Karpas-422 (cell line): ENCODE measurements around the gene SSR1. TPM values are rescaled to one million over a fixed set of nuclear protein-coding genes. Genes with fewer than 3 reads are reported as not detected.

ENCODE experiments used
- DNase-seq: peaks from one replicate; pipeline ENCODE4 v3.0.0-alpha.2; 2015
- H2AFZ ChIP-seq: fragments of 200-600 bp; sonication (generic); 2 replicates; pipeline ENCODE4 v1.6.1; 2014; ENCODE audit warnings: antibody characterized with exemption, low read length, mixed read lengths
- H3K27ac ChIP-seq: fragments of 200-600 bp; sonication (generic); 2 replicates; pipeline ENCODE4 v1.5.1; 2014; ENCODE audit warnings: mild to moderate bottlenecking, low read length, moderate library complexity
- H3K27me3 ChIP-seq: fragments of 200-600 bp; sonication (generic); 2 replicates; pipeline ENCODE4 v1.6.1; 2014; ENCODE audit warnings: low read length, mixed read lengths
- H3K36me3 ChIP-seq: fragments of 200-600 bp; sonication (generic); 2 replicates; pipeline ENCODE4 v1.6.1; 2014; ENCODE audit warnings: low read length, mixed read lengths; ENCODE audit not compliant: insufficient read depth
- H3K4me1 ChIP-seq: fragments of 200-600 bp; sonication (generic); 2 replicates; pipeline ENCODE4 v1.6.1; 2014; ENCODE audit warnings: mild to moderate bottlenecking, low read length, mixed read lengths
- H3K4me2 ChIP-seq: fragments of 200-600 bp; sonication (generic); 2 replicates; pipeline ENCODE4 v1.6.1; 2014; ENCODE audit warnings: low read length, low read depth, mild to moderate bottlenecking; ENCODE audit not compliant: poor library complexity, severe bottlenecking
- H3K4me3 ChIP-seq: fragments of 200-600 bp; sonication (generic); 2 replicates; pipeline ENCODE4 v1.5.1; 2014; ENCODE audit warnings: mild to moderate bottlenecking, antibody characterized with exemption, low read length, mixed read lengths
- H3K79me2 ChIP-seq: fragments of 200-600 bp; sonication (generic); 2 replicates; pipeline ENCODE4 v1.6.1; 2014; ENCODE audit warnings: mild to moderate bottlenecking, low read length, mixed read lengths
- H3K9ac ChIP-seq: fragments of 200-600 bp; sonication (generic); 2 replicates; pipeline ENCODE4 v1.6.0; 2014; ENCODE audit warnings: low read length
- H3K9me2 ChIP-seq: fragments of 200-600 bp; sonication (generic), shearing (Covaris generic); replicated peaks from 2 replicates; pipeline ENCODE4 v1.6.0; 2014; ENCODE audit warnings: mild to moderate bottlenecking, low read length, moderate library complexity; ENCODE audit not compliant: insufficient read depth
- H3K9me3 ChIP-seq: fragments of 300-700, 200-600 bp; sonication (generic); 2 replicates; pipeline ENCODE4 v1.6.1; 2014; ENCODE audit warnings: low read length, mixed read lengths
- H4K20me1 ChIP-seq: fragments of 200-600 bp; sonication (generic); 2 replicates; pipeline ENCODE4 v1.6.1; 2014; ENCODE audit warnings: mild to moderate bottlenecking, antibody characterized with exemption, low read length, low read depth; ENCODE audit not compliant: insufficient read depth
- total RNA-seq: library from RNA; depleted of rRNA; stranded (reverse); fragments of >200 nt; shearing (Covaris generic); gene quantifications from 2 replicates; pipeline ENCODE4 v1.2.3, GENCODE V29; 2014; ENCODE audit warnings: low replicate concordance

Gene SSR1
- total RNA-seq, 1 experiment from 2014 or later, result 83.2 TPM

- 0 out of 2 replicates have a peak, but pooled peaks cover 3% of the 10 kb centered on the region for H4K20me1 ChIP-seq
These were observed 80.6 kb downstream of the SSR1 start for GRCh38 chr6:7232351-7232750.

GRCh38 chr6:7230956-7231713, 81.9 kb downstream of the SSR1 start:
- H3K4me3 ChIP-seq, result no peak overlapping the region
- no peaks in the 10 kb centered on the region for H3K4me1 ChIP-seq
- H3K27ac ChIP-seq, result no peak overlapping the region
- H3K27me3 ChIP-seq, result no peaks in the 10 kb centered on the region
- H3K9me3 ChIP-seq, result no peaks in the 10 kb centered on the region
- no peak overlapping the region for H3K4me2 ChIP-seq
- DNase-seq, result no peak
- no peak overlapping the region for H2AFZ ChIP-seq
- H3K36me3 ChIP-seq, result no peaks in the 10 kb centered on the region
- no peak overlapping the region for H3K9ac ChIP-seq
- H3K9me2 ChIP-seq, result no peaks in the 10 kb centered on the region
- H4K20me1 ChIP-seq, result 0 out of 2 replicates have a peak, but pooled peaks cover 3% of the 10 kb centered on the region
- no peaks in the 10 kb centered on the region for H3K79me2 ChIP-seq

More at GRCh38 chr6:7232351-7232750, 80.6 kb downstream of the SSR1 start:
- no peaks in the 10 kb centered on the region for H3K36me3 ChIP-seq
- no peak overlapping the region for H3K4me3 ChIP-seq
- H3K9ac ChIP-seq, result no peak overlapping the region
- H3K4me2 ChIP-seq, result no peak overlapping the region
- no peaks in the 10 kb centered on the region for H3K27me3 ChIP-seq
- no peaks in the 10 kb centered on the region for H3K4me1 ChIP-seq
- no peak overlapping the region for H2AFZ ChIP-seq
- no peaks in the 10 kb centered on the region for H3K9me3 ChIP-seq
- no peak overlapping the region for H3K27ac ChIP-seq
- no peaks in the 10 kb centered on the region for H3K79me2 ChIP-seq
- no peak for DNase-seq
- H3K9me2 ChIP-seq, result no peaks in the 10 kb centered on the region

DNA sequence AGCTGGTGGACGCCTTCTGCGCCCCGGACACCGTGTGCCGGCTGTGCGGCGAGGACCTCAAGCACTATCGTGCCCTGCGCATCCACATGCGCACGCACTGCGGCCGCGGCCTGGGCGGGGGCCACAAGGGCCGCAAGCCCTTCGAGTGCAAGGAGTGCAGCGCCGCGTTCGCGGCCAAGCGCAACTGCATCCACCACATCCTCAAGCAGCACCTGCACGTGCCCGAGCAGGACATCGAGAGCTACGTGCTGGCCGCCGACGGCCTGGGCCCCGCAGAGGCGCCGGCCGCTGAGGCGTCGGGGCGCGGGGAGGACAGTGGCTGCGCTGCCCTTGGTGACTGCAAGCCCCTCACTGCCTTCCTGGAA, 82.7 kb downstream of the SSR1 start:
- Histone ChIP-seq H3K36me3 (no peaks in the 10 kb centered on the region), H3K9ac (no peak overlapping the region), H3K79me2 (no peaks in the 10 kb centered on the region), H3K4me3 (no peak overlapping the region), H3K9me3 (no peaks in the 10 kb centered on the region), H3K4me2 (no peak overlapping the region), H3K4me1 (no peaks in the 10 kb centered on the region), H3K27me3 (no peaks in the 10 kb centered on the region), H2AFZ (no peak overlapping the region), H3K27ac (no peak overlapping the region), H4K20me1 (0 out of 2 replicates have a peak, but pooled peaks cover 3% of the 10 kb centered on the region), H3K9me2 (no peaks in the 10 kb centered on the region)
- no peak for DNase-seq

DNA sequence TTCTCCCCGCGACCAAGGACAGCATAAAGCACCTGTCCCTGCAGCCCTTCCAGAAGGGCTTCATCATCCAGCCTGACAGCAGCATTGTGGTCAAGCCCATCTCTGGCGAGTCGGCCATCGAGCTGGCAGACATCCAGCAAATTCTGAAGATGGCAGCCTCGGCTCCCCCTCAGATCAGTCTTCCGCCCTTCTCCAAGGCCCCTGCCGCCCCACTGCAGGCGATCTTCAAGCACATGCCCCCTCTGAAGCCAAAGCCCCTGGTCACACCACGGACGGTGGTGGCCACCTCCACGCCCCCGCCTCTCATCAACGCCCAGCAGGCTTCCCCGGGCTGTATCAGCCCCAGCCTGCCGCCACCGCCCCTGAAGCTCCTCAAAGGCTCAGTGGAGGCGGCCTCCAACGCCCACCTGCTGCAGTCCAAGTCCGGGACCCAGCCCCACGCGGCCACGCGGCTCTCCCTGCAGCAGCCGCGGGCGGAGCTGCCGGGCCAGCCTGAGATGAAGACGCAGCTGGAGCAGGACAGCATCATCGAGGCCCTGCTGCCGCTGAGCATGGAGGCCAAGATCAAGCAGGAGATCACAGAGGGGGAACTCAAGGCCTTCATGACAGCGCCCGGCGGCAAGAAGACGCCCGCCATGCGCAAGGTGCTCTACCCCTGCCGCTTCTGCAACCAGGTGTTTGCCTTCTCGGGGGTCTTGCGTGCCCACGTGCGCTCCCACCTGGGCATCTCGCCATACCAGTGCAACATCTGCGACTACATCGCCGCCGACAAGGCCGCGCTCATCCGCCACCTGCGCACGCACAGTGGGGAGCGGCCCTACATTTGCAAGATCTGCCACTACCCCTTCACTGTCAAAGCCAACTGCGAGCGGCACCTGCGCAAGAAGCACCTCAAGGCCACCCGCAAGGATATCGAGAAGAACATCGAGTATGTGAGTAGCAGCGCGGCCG, 83.3 kb downstream of the SSR1 start:
- Histone ChIP-seq H3K27me3 (no peaks in the 10 kb centered on the region), H3K36me3 (no peaks in the 10 kb centered on the region), H3K4me3 (no peak overlapping the region), H3K9me2 (no peaks in the 10 kb centered on the region), H3K9me3 (no peaks in the 10 kb centered on the region), H2AFZ (no peak overlapping the region), H3K4me2 (no peak overlapping the region), H4K20me1 (0 out of 2 replicates have a peak, but pooled peaks cover 3% of the 10 kb centered on the region), H3K4me1 (no peaks in the 10 kb centered on the region), H3K79me2 (no peaks in the 10 kb centered on the region), H3K27ac (no peak overlapping the region), H3K9ac (no peak overlapping the region)
- DNase-seq, result no peak

GRCh38 chr6:7228662-7229375, 84.2 kb downstream of the SSR1 start:
- Histone ChIP-seq H3K9me3 (no peaks in the 10 kb centered on the region), H3K4me1 (no peaks in the 10 kb centered on the region), H2AFZ (no peak overlapping the region), H3K27ac (no peak overlapping the region), H3K4me3 (no peak overlapping the region), H3K4me2 (no peak overlapping the region), H3K36me3 (no peaks in the 10 kb centered on the region), H3K27me3 (no peaks in the 10 kb centered on the region), H3K9me2 (no peaks in the 10 kb centered on the region), H4K20me1 (0 out of 2 replicates have a peak, but pooled peaks cover 3% of the 10 kb centered on the region), H3K9ac (no peak overlapping the region), H3K79me2 (no peaks in the 10 kb centered on the region)
- no peak for DNase-seq

- Histone ChIP-seq H3K4me3 (no peak overlapping the region), H4K20me1 (0 out of 2 replicates have a peak, but pooled peaks cover 2% of the 10 kb centered on the region), H3K27me3 (no peaks in the 10 kb centered on the region), H3K9me3 (no peaks in the 10 kb centered on the region), H3K79me2 (no peaks in the 10 kb centered on the region), H3K36me3 (no peaks in the 10 kb centered on the region), H3K9me2 (no peaks in the 10 kb centered on the region), H3K9ac (no peak overlapping the region), H3K27ac (no peak overlapping the region), H3K4me1 (no peaks in the 10 kb centered on the region), H2AFZ (no peak overlapping the region), H3K4me2 (no peak overlapping the region)
- no peak for DNase-seq
These were observed 88.3 kb downstream of the SSR1 start for GRCh38 chr6:7224731-7225130.

DNA sequence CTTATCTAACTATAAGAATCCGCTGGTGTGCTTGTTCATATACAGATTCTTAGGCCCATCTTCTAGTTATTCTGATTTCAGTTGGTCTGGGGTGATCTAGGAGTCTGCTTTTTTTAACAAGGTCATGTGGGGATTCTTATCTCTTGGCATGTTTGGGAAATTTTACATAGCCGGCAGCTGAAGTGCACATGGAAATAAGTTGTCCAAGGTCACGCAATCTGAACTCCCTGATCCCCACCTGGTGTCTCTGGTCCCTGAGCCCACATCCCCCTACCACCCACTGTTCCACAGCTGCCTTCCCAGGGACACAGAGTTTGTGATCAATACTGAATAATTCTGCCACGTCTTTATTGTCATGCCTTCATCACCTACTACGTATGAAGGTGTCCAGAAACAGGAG, 90.8 kb downstream of the SSR1 start:
- H3K9me3 ChIP-seq, result no peaks in the 10 kb centered on the region

More for the DNA sequence above, 90.8 kb downstream of the SSR1 start:
- no peaks in the 10 kb centered on the region for H3K27me3 ChIP-seq
- H3K36me3 ChIP-seq, result no peaks in the 10 kb centered on the region
- H3K4me2 ChIP-seq, result no peak overlapping the region
- no peak for DNase-seq
- no peaks in the 10 kb centered on the region for H3K9me2 ChIP-seq
- no peak overlapping the region for H3K9ac ChIP-seq
- H3K27ac ChIP-seq, result no peak overlapping the region
- no peaks in the 10 kb centered on the region for H3K79me2 ChIP-seq
- 0 out of 2 replicates have a peak, but pooled peaks cover 3% of the 10 kb centered on the region for H4K20me1 ChIP-seq
- no peak overlapping the region for H3K4me3 ChIP-seq
- H3K4me1 ChIP-seq, result no peaks in the 10 kb centered on the region
- H2AFZ ChIP-seq, result no peak overlapping the region
